HG03108 (cell line): ENCODE results near the gene LCE5A.
"Not testable (repeated sequence)": the region's sequence is repeated elsewhere in the genome, so short reads cannot be mapped to it uniquely, and the experiment has no call there.

Experiments
- ATAC-seq: cut with Tn5 transposase; IDR thresholded peaks from one replicate; pipeline ENCODE4 v1.9.1; 2021; ENCODE audit warnings: moderate library complexity; ENCODE audit not compliant: unreplicated experiment

The LCE5A gene

DNA sequence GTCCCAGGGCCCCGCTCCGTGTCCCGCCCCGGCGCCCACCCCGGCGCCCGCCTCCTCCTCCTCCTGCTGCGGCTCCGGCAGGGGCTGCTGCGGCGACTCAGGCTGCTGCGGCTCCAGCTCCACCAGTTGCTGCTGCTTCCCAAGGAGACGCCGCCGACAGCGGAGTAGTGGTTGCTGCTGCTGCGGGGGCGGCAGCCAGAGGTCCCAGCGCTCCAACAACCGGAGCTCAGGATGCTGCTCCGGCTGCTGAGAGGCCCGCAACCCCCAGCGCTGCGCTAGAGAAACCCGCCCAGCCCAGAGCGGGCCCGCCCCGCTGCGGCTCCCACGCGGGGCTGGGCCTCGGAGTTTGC is 4.8 kb downstream of the LCE5A start:
- no peak for ATAC-seq

DNA sequence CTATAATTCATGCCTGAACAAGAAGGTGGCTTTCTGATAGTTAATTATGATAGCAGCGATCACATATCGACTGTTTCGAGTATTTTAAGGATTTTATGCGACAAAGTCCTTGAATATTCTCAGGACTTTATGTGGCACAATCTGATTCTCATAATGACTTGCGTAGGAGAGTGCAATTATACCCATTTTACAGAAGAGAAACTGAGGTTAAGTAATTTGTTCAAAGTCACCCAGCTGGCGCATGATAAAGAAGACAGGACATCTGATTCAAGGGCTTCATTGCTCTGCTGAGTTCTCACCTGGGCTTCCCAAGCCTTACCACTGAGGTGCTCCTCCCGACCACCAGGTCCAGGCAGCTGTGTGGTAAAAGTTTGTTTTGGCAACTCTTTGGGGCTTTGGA is 5.5 kb downstream of the LCE5A start:
- no peak for ATAC-seq

DNA sequence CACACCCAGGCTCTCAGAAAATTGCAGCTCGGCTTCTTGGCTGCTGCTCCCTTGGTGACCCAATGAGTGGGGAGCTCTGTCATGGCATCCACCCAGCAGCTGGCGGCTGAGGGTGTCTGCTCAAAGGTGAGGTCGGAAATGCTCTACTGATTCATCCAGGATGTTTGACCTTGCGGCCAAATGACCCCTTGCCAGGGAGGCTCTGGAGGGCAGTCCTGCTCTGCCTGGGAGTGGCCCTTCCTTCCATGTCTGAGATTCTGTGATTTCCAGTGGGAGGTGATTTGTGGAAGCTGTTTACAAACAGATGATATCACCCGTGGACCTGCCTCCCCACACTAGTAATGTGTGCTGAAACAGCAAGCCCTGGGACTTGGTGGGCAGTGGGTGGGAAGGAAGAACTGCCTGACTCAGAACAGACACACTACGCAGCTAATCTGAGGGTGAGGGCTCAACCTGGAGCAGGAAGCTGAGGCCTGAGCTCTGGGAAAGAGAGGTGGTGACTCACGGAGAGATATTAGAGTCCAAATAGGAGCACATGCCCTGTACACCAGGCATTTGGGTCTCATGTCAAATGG is 6.7 kb downstream of the LCE5A start:
- no peak for ATAC-seq

DNA sequence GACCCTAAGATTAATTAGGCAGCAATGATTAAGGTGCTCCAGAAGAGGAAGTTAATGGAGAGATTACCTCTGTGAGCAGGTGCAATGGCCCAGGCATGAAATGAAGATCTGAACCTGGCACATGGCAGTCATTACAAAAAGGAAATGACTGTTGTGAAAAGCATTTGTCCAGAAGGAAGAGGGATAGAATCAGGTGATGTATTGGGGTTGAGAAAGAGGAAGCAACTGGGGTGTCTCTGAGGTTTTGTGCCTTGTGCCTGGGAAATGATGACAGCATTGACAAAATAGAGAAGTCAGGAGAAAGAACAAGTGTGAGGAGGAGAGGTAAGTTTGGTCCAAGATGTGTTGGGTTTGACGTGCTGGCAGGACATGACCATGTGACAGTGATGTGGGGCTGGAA is 9.2 kb downstream of the LCE5A start:
- no peak for ATAC-seq

DNA sequence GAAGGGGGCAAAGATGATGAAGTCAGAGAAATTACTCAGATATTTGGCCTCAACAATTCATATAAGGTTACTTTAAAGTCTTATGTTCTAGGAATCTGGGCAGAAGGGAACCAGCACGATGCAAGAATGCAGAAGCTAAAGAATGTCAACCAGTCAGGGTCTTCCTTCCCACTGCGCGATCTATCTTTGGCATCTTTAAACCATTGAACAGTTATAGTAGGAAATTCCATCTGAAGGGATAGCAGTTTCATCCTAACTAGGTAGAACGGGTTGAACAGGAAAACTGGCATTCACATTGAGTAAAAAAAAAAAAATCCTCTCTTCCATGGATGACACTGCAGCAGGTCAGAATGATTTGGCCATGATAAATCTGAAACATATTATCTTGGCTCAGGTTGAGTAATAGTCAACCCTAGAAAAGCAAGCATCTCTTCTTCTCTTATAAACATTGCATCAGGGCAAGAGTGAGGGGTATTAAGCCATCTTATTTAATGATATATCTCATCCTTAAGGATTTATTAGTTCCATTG is 10.0 kb downstream of the LCE5A start:
- ATAC-seq, result no peak

DNA sequence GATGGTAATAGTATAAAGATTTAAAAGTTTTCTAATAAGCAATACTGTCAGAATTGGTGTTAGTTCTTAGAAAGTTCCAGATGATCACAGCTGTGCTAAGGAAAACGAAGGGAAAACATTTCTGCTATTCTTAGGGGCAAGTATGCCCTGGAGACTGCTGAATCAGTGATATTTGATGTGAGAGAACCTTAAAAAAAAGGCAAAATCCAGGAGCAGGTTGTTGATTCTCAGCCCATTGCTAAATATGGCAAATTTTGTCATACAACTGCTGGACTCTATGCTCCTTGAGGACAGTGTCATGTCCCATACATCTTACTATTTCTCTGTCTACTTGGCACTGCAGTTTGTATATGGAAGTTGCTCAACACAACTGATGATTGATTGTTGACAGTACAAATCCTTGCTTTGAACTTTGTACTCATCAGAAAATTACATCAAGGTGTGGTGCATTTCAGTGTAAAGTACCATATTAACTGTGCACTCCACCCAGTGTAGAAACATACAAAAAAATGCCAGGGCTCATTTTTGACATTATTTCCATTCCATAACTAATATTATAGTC is 14.6 kb downstream of the LCE5A start:
- ATAC-seq, result no peak

DNA sequence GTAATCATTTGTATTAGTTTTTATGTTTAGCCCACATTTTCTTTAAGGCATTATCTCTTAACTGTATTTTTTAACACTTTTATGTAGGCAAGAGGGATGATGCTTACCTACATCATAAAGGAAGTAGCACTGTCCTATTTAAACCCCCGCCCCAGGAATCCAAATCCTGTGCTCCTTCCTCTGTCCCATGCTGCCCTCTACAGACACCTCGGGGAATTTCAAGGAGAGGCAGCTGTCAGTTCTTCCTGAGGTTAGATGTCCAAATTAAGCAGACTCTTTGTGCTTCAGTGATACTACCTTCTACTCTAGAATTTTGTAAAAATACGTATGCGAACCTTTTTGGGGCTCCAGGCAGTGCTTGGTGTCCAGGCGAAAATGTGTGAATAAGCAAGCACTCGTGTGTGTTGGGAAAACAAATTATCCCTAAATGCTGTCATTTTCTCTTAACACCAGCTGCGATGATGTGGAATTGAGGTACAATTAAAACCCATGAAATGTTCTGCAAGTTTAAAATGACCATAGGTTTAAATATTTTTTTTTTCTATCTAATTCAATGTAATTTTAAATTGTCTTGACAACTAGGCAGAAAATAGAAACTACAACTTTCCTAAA is 22.8 kb downstream of the LCE5A start:
- no peak for ATAC-seq

DNA sequence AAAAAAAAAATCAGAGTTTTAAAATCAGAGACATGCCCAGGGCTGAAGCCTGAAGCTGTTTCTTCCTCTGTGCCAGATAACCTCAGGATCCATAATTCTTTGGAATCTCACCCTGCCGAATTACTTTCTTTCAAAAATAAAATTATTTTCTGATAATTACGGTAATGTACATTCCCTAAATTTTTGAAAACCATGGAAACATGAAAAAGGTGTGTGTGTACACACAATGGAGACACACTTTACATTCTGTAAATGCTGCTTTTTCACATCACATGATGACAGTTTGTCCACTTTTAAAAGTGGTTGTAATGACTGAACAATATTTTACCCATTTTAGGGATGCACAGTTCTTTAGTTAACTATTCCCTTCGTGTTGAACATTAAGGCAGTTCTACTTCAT is 25.2 kb downstream of the LCE5A start:
- no peak for ATAC-seq

DNA sequence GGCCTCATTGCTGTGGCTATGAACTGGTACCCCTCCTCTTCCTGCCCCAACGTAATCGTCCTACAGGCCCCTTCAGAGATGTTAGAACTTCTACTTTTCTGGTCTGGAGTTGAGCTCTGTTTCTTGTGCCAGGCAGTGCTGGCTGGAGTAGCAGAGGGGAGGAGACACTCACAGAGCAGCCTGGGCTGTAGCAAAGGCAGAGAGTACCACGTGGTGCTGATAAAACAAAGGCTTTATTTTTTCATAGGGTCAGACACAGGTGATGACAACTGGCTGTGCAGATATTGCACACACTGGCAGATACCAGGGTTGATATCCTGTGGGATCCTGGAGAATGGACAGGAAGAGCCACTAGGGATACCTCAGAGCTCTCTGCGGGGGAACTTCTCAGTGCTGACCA is 26.9 kb downstream of the LCE5A start:
- ATAC-seq, result no peak

DNA sequence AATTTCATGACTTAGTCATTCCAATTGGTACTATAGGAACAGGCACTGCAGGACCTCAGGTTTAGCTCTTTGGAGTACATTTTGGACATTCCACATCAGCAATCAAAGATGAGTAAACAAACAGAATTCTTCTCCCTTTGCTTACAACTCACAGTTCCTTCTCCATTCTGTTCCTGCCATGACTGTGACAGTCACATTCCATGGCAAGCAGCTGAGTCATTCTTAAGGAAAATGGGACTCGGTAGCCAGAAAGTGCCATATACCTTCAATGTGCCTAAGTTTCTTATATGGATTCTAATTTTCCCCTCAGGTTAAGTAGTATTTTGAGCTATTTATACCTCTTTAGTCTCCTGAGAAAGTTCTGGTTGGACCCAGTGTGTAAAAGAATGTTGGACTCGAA is 29.3 kb downstream of the LCE5A start:
- ATAC-seq, result no peak

DNA sequence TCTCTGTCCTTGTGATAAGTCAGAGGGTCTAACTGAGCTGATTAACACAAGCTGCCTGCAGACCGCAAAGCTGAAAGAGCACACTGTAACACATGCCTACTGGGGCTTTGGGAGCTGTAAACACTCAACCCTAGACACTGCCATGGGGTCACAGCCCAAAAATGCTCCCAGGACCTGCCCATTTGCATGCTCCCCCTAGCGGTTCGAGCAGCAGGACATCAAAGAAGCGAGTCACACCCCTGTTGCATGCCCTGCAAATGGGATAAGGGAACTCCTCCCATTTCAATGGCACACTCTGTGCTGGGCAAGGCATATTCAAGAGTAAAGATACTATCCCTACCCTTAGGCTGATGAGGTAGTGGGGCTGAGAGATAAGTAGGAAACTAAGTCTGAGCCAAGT is 33.2 kb downstream of the LCE5A start:
- ATAC-seq, result no peak

DNA sequence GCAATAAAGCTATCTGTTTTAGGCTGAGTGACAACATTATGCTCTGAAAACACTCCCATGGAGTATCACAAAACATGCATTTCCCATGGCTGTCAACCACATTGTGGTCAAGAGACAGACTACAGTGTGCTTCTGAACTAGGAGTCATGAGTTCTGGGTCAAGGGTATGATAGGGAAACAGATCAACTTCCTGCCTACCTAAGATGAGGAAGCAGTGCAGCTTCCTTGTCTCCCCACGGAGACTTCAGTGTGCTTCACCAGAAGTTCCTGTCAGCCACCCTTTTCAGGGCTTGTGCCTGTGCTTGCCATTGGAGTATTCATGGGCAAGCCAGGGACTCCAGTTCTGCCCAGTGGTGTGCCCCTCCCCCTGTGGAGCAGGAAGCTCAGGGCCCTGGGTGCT is 36.1 kb downstream of the LCE5A start:
- ATAC-seq, result no peak

DNA sequence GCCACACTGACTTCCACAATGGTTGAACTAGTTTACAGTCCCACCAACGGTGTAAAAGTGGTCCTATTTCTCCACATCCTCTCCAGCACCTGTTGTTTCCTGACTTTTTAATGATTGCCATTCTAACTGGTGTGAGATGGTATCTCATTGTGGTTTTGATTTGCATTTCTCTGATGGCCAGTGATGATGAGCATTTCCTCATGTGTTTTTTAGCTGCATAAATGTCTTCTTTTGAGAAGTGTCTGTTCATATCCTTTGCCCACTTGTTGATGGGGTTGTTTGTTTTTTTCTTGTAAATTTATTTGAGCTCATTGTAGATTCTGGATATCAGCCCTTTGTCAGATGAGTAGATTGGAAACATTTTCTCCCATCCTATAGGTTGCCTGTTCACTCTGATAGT is 37.8 kb downstream of the LCE5A start:
- not testable (repeated sequence) for ATAC-seq
